ENCODE results near the gene SLC43A3.
A peak's percentile ranks its signal among the peaks of the same experiment; 100 is the strongest.

Gene SLC43A3

GRCh38 chr11:57387289-57388030 lies 39.5 kb downstream of the SLC43A3 start:
- TF ChIP-seq, protein P1, sequence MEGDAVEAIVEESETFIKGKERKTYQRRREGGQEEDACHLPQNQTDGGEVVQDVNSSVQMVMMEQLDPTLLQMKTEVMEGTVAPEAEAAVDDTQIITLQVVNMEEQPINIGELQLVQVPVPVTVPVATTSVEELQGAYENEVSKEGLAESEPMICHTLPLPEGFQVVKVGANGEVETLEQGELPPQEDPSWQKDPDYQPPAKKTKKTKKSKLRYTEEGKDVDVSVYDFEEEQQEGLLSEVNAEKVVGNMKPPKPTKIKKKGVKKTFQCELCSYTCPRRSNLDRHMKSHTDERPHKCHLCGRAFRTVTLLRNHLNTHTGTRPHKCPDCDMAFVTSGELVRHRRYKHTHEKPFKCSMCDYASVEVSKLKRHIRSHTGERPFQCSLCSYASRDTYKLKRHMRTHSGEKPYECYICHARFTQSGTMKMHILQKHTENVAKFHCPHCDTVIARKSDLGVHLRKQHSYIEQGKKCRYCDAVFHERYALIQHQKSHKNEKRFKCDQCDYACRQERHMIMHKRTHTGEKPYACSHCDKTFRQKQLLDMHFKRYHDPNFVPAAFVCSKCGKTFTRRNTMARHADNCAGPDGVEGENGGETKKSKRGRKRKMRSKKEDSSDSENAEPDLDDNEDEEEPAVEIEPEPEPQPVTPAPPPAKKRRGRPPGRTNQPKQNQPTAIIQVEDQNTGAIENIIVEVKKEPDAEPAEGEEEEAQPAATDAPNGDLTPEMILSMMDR (IDR thresholded peaks at IDR 0.05): no peak
- H3K9me3 Mint-ChIP-seq: no peaks in the 10 kb centered on the region
- peaks cover 19% of the 10 kb centered on the region for H3K4me1 Mint-ChIP-seq
- H3K4me3 Mint-ChIP-seq: no peak overlapping the region
- H3K36me3 Mint-ChIP-seq (ENCODE audit: low read depth): no peaks in the 10 kb centered on the region
- DNase-seq: no peak
- H3K27ac Mint-ChIP-seq: no peak overlapping the region
- peaks cover 40% of the 10 kb centered on the region for H3K27me3 Mint-ChIP-seq (ENCODE audit: low read depth, poor library complexity)

GRCh38 chr11:57386178-57386940 lies 40.6 kb downstream of the SLC43A3 start:
- Mint-ChIP-seq H3K9me3 (no peaks in the 10 kb centered on the region), H3K4me3 (no peak overlapping the region), H3K27ac (peak overlapping the region; percentile 55), H3K36me3 (ENCODE audit: low read depth) (no peaks in the 10 kb centered on the region), H3K4me1 (peaks cover 19% of the 10 kb centered on the region), H3K27me3 (ENCODE audit: low read depth, poor library complexity) (peaks cover 42% of the 10 kb centered on the region)
- TF ChIP-seq, protein P1 (IDR thresholded peaks at IDR 0.05): no peak
- no peak for DNase-seq

DNA sequence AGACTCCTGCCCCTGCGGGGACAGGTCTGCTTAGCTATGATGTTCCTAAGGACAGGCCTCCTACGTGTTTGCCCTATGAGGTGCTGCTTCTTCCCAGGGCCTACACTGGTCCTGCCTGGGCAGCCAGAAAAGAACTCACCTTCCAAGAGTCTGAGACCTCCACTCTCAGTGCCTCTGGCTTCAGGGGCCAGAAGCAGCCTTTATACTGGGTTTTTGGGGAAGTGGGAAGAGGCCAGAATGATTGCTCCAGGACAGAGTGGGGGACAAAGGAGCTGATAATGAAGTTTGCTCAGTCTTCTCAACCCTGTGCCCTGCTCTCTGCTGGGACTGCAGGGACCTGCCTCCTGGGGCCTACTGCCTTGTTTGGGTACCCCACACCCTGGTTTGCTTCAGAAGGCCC lies 45.9 kb downstream of the SLC43A3 start, which contains the start of gene PRG3:
TSS of gene PRG3 (minus strand) at position 176 of the 400 bp plus-strand sequence. CDS start 442 bp downstream, outside the sequence.
- H3K4me3 Mint-ChIP-seq: no peak within 1 kb of the TSS
- H3K27ac Mint-ChIP-seq: peak within 1 kb of the TSS; percentile 21
- peaks cover 16% of the 10 kb centered on the region for H3K4me1 Mint-ChIP-seq
- no peak for DNase-seq
- TF ChIP-seq, protein P1 (IDR thresholded peaks at IDR 0.05): no peak
- H3K27me3 Mint-ChIP-seq (ENCODE audit: low read depth, poor library complexity): peaks cover 42% of the 10 kb centered on the region
- no peaks in the 10 kb centered on the region for H3K36me3 Mint-ChIP-seq (ENCODE audit: low read depth)
- no peaks in the 10 kb centered on the region for H3K9me3 Mint-ChIP-seq

GRCh38 chr11:57379732-57380131 lies 47.2 kb downstream of the SLC43A3 start:
- peaks cover 39% of the 10 kb centered on the region for H3K27me3 Mint-ChIP-seq (ENCODE audit: low read depth, poor library complexity)
- peaks cover 10% of the 10 kb centered on the region for H3K4me1 Mint-ChIP-seq
- no peak overlapping the region for H3K4me3 Mint-ChIP-seq
- TF ChIP-seq, protein P1 (IDR thresholded peaks at IDR 0.05): no peak
- H3K27ac Mint-ChIP-seq: no peak overlapping the region
- peak; percentile 82 for DNase-seq
- no peaks in the 10 kb centered on the region for H3K9me3 Mint-ChIP-seq
- no peaks in the 10 kb centered on the region for H3K36me3 Mint-ChIP-seq (ENCODE audit: low read depth)

GRCh38 chr11:57378186-57378585 lies 48.7 kb downstream of the SLC43A3 start:
- peaks cover 39% of the 10 kb centered on the region for H3K27me3 Mint-ChIP-seq (ENCODE audit: low read depth, poor library complexity)
- H3K9me3 Mint-ChIP-seq: no peaks in the 10 kb centered on the region
- TF ChIP-seq, protein P1 (IDR thresholded peaks at IDR 0.05): no peak
- H3K27ac Mint-ChIP-seq: no peak overlapping the region
- H3K36me3 Mint-ChIP-seq (ENCODE audit: low read depth): no peaks in the 10 kb centered on the region
- DNase-seq: no peak
- peaks cover 10% of the 10 kb centered on the region for H3K4me1 Mint-ChIP-seq
- H3K4me3 Mint-ChIP-seq: no peak overlapping the region
